Memory B cell (primary cell): ENCODE results near the gene CTIF.

Source experiments
- ATAC-seq: fragments of 150-1000 bp; cut with Tn5 transposase; 2 replicates; pipeline ENCODE4 v1.10.0; 2021; ENCODE audit warnings: low read depth, mild to moderate bottlenecking, moderate library complexity
- DNase-seq, 2 donors: peaks; one replicate each; pipeline ENCODE4 v3.0.0; 2022; ENCODE audit warnings: low spot score in 2 of 2
- H3K27ac Mint-ChIP-seq: one replicate; pipeline ENCODE4 v1.8.0; 2022; ENCODE audit warnings: mild to moderate bottlenecking, moderate library complexity, mixed read lengths
- H3K27me3 Mint-ChIP-seq: one replicate; pipeline ENCODE4 v1.8.0; 2022; ENCODE audit warnings: mixed read lengths
- H3K36me3 Mint-ChIP-seq: one replicate; pipeline ENCODE4 v1.8.0; 2022; ENCODE audit warnings: mild to moderate bottlenecking, mixed read lengths
- H3K4me1 Mint-ChIP-seq: one replicate; pipeline ENCODE4 v1.8.0; 2022; ENCODE audit warnings: mixed read lengths
- H3K4me3 Mint-ChIP-seq: one replicate; pipeline ENCODE4 v1.8.0; 2022; ENCODE audit warnings: mild to moderate bottlenecking, moderate library complexity, mixed read lengths
- H3K9me3 Mint-ChIP-seq: one replicate; pipeline ENCODE4 v1.8.0; 2022; ENCODE audit warnings: mixed read lengths

The CTIF gene

GRCh38 chr18:48521723-48522122, 17.1 kb upstream of the CTIF start:
- H3K9me3 Mint-ChIP-seq = no peaks in the 10 kb centered on the region
- no peak overlapping the region for H3K4me3 Mint-ChIP-seq
- H3K36me3 Mint-ChIP-seq = no peaks in the 10 kb centered on the region
- ATAC-seq (no peak), DNase-seq (no peak)
- H3K4me1 Mint-ChIP-seq = no peaks in the 10 kb centered on the region
- no peak overlapping the region for H3K27ac Mint-ChIP-seq
- H3K27me3 Mint-ChIP-seq = peaks cover 30% of the 10 kb centered on the region

- no peaks in the 10 kb centered on the region for H3K4me1 Mint-ChIP-seq
- H3K36me3 Mint-ChIP-seq = no peaks in the 10 kb centered on the region
- no peak for DNase-seq
- H3K27ac Mint-ChIP-seq = no peak overlapping the region
- peaks cover 25% of the 10 kb centered on the region for H3K27me3 Mint-ChIP-seq
- no peak for ATAC-seq
- H3K4me3 Mint-ChIP-seq = no peak overlapping the region
- H3K9me3 Mint-ChIP-seq = no peaks in the 10 kb centered on the region
These were observed 13.2 kb upstream of the CTIF start for GRCh38 chr18:48525671-48526070.

GRCh38 chr18:48527461-48527860, 11.4 kb upstream of the CTIF start:
- no peak overlapping the region for H3K27ac Mint-ChIP-seq

DNA sequence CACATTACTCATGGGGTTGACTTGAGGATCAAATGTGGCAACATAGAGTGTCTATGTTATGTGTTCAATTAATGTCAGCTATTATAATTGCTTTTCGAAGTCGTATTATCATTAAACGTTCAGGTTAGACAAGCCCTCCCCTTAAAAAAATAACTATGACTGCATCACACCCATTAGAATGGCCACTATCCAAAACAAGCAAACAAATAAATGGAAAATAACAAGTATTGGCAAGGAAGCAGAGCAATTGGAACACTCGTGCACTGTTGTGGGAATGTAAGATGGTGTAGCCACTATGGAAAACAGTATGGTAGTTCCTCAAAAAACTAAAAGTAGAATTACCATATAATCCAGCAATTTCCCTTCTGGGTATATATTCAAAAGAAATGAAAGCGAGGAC, 10.0 kb upstream of the CTIF start:
- Mint-ChIP-seq H3K27me3 (peaks cover 23% of the 10 kb centered on the region), H3K4me3 (no peak overlapping the region), H3K27ac (no peak overlapping the region), H3K36me3 (no peaks in the 10 kb centered on the region), H3K9me3 (no peaks in the 10 kb centered on the region), H3K4me1 (no peaks in the 10 kb centered on the region)
- DNase-seq = no peak
- ATAC-seq = no peak

More at GRCh38 chr18:48527461-48527860, 11.4 kb upstream of the CTIF start:
- Mint-ChIP-seq H3K4me1 (no peaks in the 10 kb centered on the region), H3K27me3 (peaks cover 25% of the 10 kb centered on the region), H3K4me3 (no peak overlapping the region), H3K9me3 (no peaks in the 10 kb centered on the region), H3K36me3 (no peaks in the 10 kb centered on the region)
- ATAC-seq (no peak), DNase-seq (no peak)

GRCh38 chr18:48529796-48530195, 9.0 kb upstream of the CTIF start:
- H3K27ac Mint-ChIP-seq = no peak overlapping the region
- DNase-seq = no peak
- H3K4me3 Mint-ChIP-seq = no peak overlapping the region
- H3K9me3 Mint-ChIP-seq = no peaks in the 10 kb centered on the region
- H3K27me3 Mint-ChIP-seq = peaks cover 18% of the 10 kb centered on the region
- H3K4me1 Mint-ChIP-seq = no peaks in the 10 kb centered on the region
- no peaks in the 10 kb centered on the region for H3K36me3 Mint-ChIP-seq
- ATAC-seq = no peak

- no peaks in the 10 kb centered on the region for H3K36me3 Mint-ChIP-seq
- H3K9me3 Mint-ChIP-seq = no peaks in the 10 kb centered on the region
- H3K4me3 Mint-ChIP-seq = no peak overlapping the region
- DNase-seq (no peak), ATAC-seq (no peak)
- no peak overlapping the region for H3K27ac Mint-ChIP-seq
- peaks cover 16% of the 10 kb centered on the region for H3K27me3 Mint-ChIP-seq
- no peaks in the 10 kb centered on the region for H3K4me1 Mint-ChIP-seq
These were observed 8.3 kb upstream of the CTIF start for GRCh38 chr18:48530399-48531081.

GRCh38 chr18:48531082-48531403, 7.8 kb upstream of the CTIF start:
- no peak overlapping the region for H3K27ac Mint-ChIP-seq
- no peak for ATAC-seq
- H3K36me3 Mint-ChIP-seq = no peaks in the 10 kb centered on the region
- peaks cover 16% of the 10 kb centered on the region for H3K27me3 Mint-ChIP-seq
- H3K4me3 Mint-ChIP-seq = no peak overlapping the region
- no peaks in the 10 kb centered on the region for H3K9me3 Mint-ChIP-seq
- DNase-seq = no peak
- no peaks in the 10 kb centered on the region for H3K4me1 Mint-ChIP-seq

DNA sequence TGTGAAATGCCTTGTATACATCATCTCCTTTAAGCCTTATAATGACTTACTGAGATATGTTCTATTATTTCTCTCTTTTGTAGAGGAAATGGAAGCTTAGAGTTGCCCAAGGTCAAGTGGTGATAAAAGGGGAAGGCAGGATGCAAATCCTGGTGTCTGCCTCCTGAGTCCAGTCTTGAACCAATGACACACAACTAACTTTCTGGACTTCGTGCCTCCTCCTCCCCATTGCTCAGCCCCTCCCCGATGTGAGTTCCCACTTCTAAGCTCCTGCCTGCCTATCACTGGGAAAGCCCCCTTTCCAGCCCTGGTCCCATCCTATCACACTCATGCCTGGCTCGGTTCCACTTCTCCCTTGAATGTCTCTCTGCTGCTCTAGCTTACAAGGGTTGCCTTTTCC, 6.9 kb upstream of the CTIF start:
- H3K4me3 Mint-ChIP-seq = no peak overlapping the region
- ATAC-seq (no peak), DNase-seq (no peak)
- H3K27ac Mint-ChIP-seq = no peak overlapping the region
- H3K27me3 Mint-ChIP-seq = peaks cover 15% of the 10 kb centered on the region
- H3K9me3 Mint-ChIP-seq = no peaks in the 10 kb centered on the region
- H3K36me3 Mint-ChIP-seq = no peaks in the 10 kb centered on the region
- H3K4me1 Mint-ChIP-seq = no peaks in the 10 kb centered on the region

DNA sequence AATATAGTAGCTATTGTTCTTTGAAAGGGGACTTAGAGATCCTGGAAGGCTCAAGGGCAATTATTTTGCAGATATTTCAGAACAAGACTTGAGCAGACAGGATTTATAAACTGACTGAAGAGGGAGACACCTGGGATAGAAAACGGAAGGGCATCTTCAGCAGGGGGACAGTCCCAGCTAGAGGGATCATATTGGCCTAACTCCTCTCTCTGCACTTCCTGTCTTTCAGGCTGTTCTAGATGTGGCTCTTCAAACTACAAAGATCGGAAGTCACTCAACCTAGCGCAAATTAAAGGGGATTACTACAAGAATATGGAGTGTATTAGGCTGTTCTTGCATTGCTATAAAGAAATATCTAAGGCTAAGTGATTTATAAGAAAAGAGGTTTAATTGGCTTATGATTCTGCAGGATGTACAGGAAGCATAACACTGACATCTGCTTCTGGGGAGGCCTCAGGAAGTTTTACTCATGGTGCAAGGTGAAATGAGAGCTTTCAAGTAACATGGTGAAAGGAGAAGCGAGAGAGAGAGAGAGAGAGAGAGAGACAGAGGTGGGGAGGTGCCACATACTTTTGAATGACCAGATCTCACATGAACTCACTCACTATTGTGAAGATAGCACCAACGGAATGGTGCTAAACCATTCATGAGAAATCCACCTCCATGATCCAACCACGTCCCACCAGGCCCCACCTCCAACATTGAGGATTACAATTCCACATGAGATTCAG, 5.3 kb upstream of the CTIF start:
- no peak for ATAC-seq
- H3K36me3 Mint-ChIP-seq = no peaks in the 10 kb centered on the region

GRCh38 chr18:48534364-48534763, 4.5 kb upstream of the CTIF start:
- ATAC-seq (no peak), DNase-seq (no peak)
- no peaks in the 10 kb centered on the region for H3K36me3 Mint-ChIP-seq
- H3K9me3 Mint-ChIP-seq = no peaks in the 10 kb centered on the region
- no peak overlapping the region for H3K4me3 Mint-ChIP-seq
- H3K27ac Mint-ChIP-seq = no peak overlapping the region
- H3K27me3 Mint-ChIP-seq = peaks cover 5% of the 10 kb centered on the region
- no peaks in the 10 kb centered on the region for H3K4me1 Mint-ChIP-seq

More for the DNA sequence above, 5.3 kb upstream of the CTIF start:
- Mint-ChIP-seq H3K4me3 (no peak overlapping the region), H3K27ac (no peak overlapping the region), H3K27me3 (peaks cover 10% of the 10 kb centered on the region), H3K9me3 (no peaks in the 10 kb centered on the region), H3K4me1 (no peaks in the 10 kb centered on the region)
- no peak for DNase-seq

DNA sequence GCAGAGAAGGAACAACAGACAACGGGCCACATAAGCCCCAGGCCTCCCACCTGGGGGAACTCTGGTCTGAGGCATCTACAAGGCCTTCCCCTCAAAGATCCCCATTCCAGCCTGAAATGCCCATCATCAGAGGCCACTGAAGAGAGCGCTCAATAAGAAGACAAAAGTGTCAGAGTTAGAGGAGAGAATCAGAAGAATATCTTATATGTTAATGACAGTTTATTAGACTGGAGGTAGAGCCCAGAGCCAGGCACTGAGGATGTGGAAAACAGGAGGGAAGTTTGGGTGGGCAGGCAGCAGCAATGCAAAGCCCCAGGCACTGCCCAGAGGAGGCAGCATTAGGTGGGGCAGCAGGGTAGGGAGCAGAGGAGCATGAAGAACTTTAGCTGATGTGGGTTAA, 2.9 kb upstream of the CTIF start:
- ATAC-seq (no peak), DNase-seq (no peak)
- no peaks in the 10 kb centered on the region for H3K36me3 Mint-ChIP-seq
- H3K27ac Mint-ChIP-seq = no peak overlapping the region
- no peaks in the 10 kb centered on the region for H3K9me3 Mint-ChIP-seq
- H3K27me3 Mint-ChIP-seq = peaks cover 4% of the 10 kb centered on the region
- no peak overlapping the region for H3K4me3 Mint-ChIP-seq
- H3K4me1 Mint-ChIP-seq = no peaks in the 10 kb centered on the region

GRCh38 chr18:48536516-48536915, 2.3 kb upstream of the CTIF start:
- no peaks in the 10 kb centered on the region for H3K36me3 Mint-ChIP-seq
- H3K27ac Mint-ChIP-seq = no peak overlapping the region
- H3K9me3 Mint-ChIP-seq = no peaks in the 10 kb centered on the region
- DNase-seq (no peak), ATAC-seq (no peak)
- H3K27me3 Mint-ChIP-seq = peaks cover 4% of the 10 kb centered on the region
- peaks cover 3% of the 10 kb centered on the region for H3K4me1 Mint-ChIP-seq
- H3K4me3 Mint-ChIP-seq = no peak overlapping the region

DNA sequence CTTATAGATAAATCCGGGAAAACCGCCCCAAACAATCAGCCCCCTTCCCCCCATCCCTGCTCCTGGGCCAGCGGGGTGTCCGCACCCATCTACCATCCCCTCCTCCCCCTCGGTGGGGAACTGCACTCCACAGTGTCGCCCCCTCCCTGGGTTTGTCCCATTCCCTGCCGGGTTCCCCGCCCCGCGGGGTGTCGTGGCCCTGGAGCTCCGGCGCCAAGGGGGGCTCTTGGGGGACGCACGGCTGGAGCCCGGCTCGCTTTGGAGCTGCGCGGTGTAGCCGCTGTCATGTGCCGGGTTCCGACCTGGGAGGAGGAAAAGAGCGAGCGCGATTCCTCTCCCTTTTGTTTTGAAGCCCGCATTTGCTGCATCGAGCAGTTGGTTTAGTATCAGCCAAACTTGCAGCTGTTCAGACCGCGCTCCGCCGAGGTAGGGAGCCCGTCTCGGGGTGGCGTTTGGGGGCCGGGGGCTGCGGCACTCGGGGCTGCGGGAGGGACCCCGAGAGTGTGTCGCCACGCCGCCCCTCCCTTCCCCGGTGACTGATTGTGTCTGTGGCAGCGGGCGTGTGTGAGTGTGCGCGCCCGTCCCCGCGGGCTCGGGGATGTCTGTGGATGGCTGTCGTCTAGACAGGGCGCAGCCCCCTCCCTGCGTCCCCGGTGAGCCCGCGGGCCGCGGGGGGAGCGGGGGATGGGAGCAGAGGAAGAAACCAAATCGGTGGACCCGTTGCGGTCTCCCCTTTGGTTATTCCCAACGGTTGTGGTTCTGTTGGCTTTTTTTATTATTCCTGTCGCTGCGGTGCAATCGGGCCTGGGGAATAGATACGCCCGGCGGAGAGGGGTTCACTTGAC, 797 bp downstream of the CTIF start:
- DNase-seq = peak; percentile 4 to 41
- Mint-ChIP-seq H3K27ac (no peak overlapping the region), H3K27me3 (peaks cover 2% of the 10 kb centered on the region)

DNA sequence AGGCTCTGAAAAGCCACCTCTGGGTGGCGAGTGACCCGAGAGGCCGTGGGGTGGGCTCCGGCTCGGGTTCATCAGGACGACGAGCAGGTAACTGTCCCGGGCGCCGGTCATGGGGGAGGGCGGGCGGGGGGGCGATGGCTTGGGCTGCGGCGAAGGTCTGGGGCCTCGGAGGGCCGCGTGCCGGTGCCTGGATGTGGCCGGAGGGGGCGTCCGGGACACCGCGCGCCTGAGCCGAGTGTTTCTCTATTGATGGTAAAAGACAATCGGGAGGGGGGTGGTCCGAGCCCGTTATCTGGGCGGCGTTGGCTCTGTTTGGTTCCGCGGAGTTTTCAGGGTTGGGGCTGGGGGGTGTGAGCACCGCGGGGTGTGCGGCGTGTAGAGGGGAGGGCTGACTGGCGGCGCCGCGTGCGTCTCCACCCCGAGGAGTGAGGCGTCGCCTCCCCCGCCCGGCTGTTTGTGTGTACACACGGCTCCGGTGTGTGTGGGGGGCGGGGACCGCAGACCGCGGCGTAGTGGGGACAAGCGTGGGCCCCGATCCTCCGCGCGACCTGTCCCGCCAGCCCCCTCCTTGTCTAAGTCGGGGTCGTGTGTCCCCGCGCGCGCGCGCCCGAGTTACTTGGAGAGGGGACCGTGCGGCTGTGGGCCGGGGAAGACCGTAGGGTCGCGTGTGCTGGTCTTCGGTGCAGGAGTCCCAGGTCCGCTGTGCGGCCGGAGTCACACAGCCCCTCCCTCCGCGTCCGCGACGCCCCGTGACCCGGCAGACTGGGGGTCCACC, 1.6 kb downstream of the CTIF start:
- Mint-ChIP-seq H3K4me1 (peaks cover 3% of the 10 kb centered on the region), H3K27ac (no peak overlapping the region), H3K36me3 (no peaks in the 10 kb centered on the region), H3K4me3 (peak overlapping the region; percentile 92), H3K27me3 (peaks cover 5% of the 10 kb centered on the region), H3K9me3 (no peaks in the 10 kb centered on the region)
- ATAC-seq = peak; percentile 68
- peak; percentile 17 to 51 for DNase-seq

More for the DNA sequence above, 797 bp downstream of the CTIF start:
- Mint-ChIP-seq H3K4me3 (peak overlapping the region; percentile 92), H3K4me1 (peaks cover 3% of the 10 kb centered on the region), H3K36me3 (no peaks in the 10 kb centered on the region), H3K9me3 (no peaks in the 10 kb centered on the region)
- peak; percentile 16 for ATAC-seq
